Heart left ventricle (tissue), 16 donors: ENCODE results near the gene MTSS2. TPM values are rescaled to one million over a fixed set of nuclear protein-coding genes. Genes with fewer than 3 reads are reported as not detected.

Experiments
- ATAC-seq, 4 donors: fragments of 200-7000 bp; cut with Tn5 transposase; one replicate each; pipeline ENCODE4 v1.9.1; 2020 to 2022; ENCODE audit warnings: moderate library complexity in 4 of 4, mild to moderate bottlenecking in 3 of 4, moderate number of reproducible peaks in 1 of 4
- DNase-seq, 5 donors: peaks; one replicate each; pipeline ENCODE4 v3.0.0-alpha.2; 2020
- H3K27ac ChIP-seq, 12 donors: fragments of 200-600 bp; sonication (generic) in 4 of 12; one replicate each; pipeline versions ENCODE4 v1.5.0 to v1.8.0; 2016 to 2022; ENCODE audit warnings: mild to moderate bottlenecking in 2 of 12
- H3K27me3 ChIP-seq, 9 donors: fragments of 200-600 bp; sonication (generic) in 2 of 9; one replicate each; pipeline versions ENCODE4 v1.5.1 to v1.8.0; 2016 to 2022; ENCODE audit warnings: mild to moderate bottlenecking in 3 of 9
- H3K36me3 ChIP-seq, 9 donors: fragments of 200-600 bp; sonication (generic) in 2 of 9; one replicate each; pipeline versions ENCODE4 v1.5.0 to v1.8.0; 2018 to 2022; ENCODE audit warnings: mild to moderate bottlenecking in 2 of 9
- H3K4me1 ChIP-seq, 12 donors: fragments of 200-600 bp; sonication (generic) in 4 of 12; one replicate each; pipeline versions ENCODE4 v1.5.0 to v1.8.0; 2016 to 2022; ENCODE audit warnings: mild to moderate bottlenecking in 3 of 12
- H3K4me3 ChIP-seq, 12 donors: fragments of 200-600 bp; sonication (generic) in 4 of 12; one replicate each; pipeline versions ENCODE4 v1.5.0 to v1.8.0; 2017 to 2022; ENCODE audit warnings: mild to moderate bottlenecking in 9 of 12, moderate library complexity in 4 of 12
- H3K9me3 ChIP-seq, 12 donors: fragments of 200-600 bp; sonication (generic) in 4 of 12; one replicate each; pipeline versions ENCODE4 v1.5.0 to v1.8.0; 2016 to 2022; ENCODE audit warnings: mild to moderate bottlenecking in 1 of 12
- CTCF ChIP-seq, 12 donors: fragments of 200-600 bp; sonication (generic) in 4 of 12; IDR thresholded peaks; one replicate each; pipeline versions ENCODE4 v1.5.0 to v1.8.0; 2018 to 2022; ENCODE audit warnings: antibody characterized with exemption in 12 of 12, mild to moderate bottlenecking in 5 of 12
- POLR2A ChIP-seq, 2 donors: fragments of 450-650 bp; IDR thresholded peaks; one replicate each; pipeline ENCODE4 v1.6.1; 2017; ENCODE audit warnings: antibody characterized with exemption in 2 of 2, mild to moderate bottlenecking in 2 of 2, moderate library complexity in 2 of 2
- WGBS, 4 donors: extraction: QIAGEN DNeasy Blood & Tissue Kit in 2 of 4; methylation state at CpG; one replicate each; pipeline versions ENCODE4 v1.1.5 to v1.1.7; 2013 to 2018; 5-methylcytosine and 5-hydroxymethylcytosine counted together
- intact Hi-C, 10 donors: fragments of 100-400 bp; cut with DNase I; formaldehyde crosslinking; loops; one replicate each; pipeline versions ENCODE4 v1.11.1 to v1.14.2; 2022
- polyA plus RNA-seq, 2 donors: library from polyadenylated mRNA; stranded (reverse); fragments of 200-250 nt; gene quantifications; one replicate each; pipeline ENCODE4 v1.2.3, GENCODE V29; 2013
- total RNA-seq, 9 donors: library from RNA; depleted of rRNA in 2 of 9; stranded (reverse); fragments of >200 nt in 2 of 9; fragmentation: NEBNext Ultra II Directional in 3 of 9; extraction: Animal tissue kit (Norgen Biotek cat#: 25700) in 3 of 9; gene quantifications; one replicate each; pipeline versions ENCODE4 v1.1.0 to v1.2.4, GENCODE V29; 2016 to 2023
- donor health status: ischemic (EF 13 %, LVEDD 7.1; RV severe dilation, severe dysfunction).
- donor health status: healthy with polysubstance abuse.
- donor health status: DM: no; HTN: yes; CAD: no.
- donor health status: DM: no; HTN: no; CAD: no.
- donor health status: ischemic (EF 25% LVEDD 6.9; RV normal size, moderate dysfunction).
- donor health status: ischemic (EF 25% LVEDD 5.7; RV mildly dilated, moderate dysfunction).
- donor health status: healthy.
- donor health status: DM: yes; HTN: yes; CAD: no.
- donor health status: ischemic (EF 35%, LVEDD 5.7; RV mildly dilated, moderate dysfunction).
- donor health status: nonischemic (EF 11% LVEDD 7.7; RV severe dilation, severe dysfunction).
- donor health status: DM: yes; HTN: yes; CAD: no.
- donor health status: PGD.
- donor health status: ischemic (EF 29% LVEDD 5.4; RV normal size, mild dysfunction).
- donor health status: nonischemic (EF 23%, LVEDD 6.1; RV moderate dilation, normal function).

Gene MTSS2
- total and polyA plus RNA-seq, 11 donors, result 51.9 to 97.1 (median 72.2) TPM

- no peak for ATAC-seq
- Histone ChIP-seq H3K36me3 (peaks cover 0 to 8% (median 2%) of the 10 kb centered on the region in 9 donors), H3K27me3 (no peaks in the 10 kb centered on the region), H3K4me3 (no peak overlapping the region), H3K9me3 (no peaks in the 10 kb centered on the region), H3K27ac (no peak overlapping the region), H3K4me1 (peaks cover 0 to 20% (median 11%) of the 10 kb centered on the region in 12 donors)
- DNase-seq, result no peak
- TF ChIP-seq CTCF (IDR thresholded peaks at IDR 0.05) (no peak), POLR2A (IDR thresholded peaks at IDR 0.05) (no peak)
- intact Hi-C loops, result loop anchor here in 8 of 10 donors (10.0 kb wide), 5 partner anchors 123 to 323 kb away; partner anchors contain the start of gene DDX19A (in 1 of the 8)
- 85 to 91% (median 87%) methylated on average over 7 of the region's 7 CpGs for WGBS, 4 donors
These were observed 27.9 kb downstream of the MTSS2 start for GRCh38 chr16:70657956-70658355.

DNA sequence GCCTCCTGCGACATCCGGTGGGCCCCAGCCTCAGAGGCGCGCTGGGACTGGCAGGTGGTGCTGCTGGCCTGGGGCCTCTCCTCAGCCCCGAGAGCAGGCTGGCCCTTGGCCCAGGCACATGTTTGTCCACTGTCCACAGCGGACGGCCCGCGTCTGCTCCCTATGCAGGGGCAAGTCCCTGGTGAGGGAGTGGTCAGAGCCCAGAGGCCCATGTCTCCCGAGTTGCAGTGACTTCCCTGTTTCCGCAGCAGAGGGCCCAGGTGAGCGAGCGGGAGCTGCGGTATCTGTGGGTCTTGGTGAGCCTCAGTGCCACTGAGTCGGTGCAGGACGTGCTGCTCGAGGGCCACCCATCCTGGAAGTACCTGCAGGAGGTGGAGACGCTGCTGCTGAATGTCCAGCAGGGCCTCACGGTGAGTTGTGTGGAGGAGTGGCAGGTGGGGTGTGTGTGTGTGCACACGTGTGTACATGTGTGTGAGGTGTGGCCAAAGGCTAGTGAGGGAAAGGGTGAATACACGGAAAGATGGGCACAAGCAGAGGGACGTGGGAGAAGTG lies 29.1 kb downstream of the MTSS2 start:
- DNase-seq (no peak), ATAC-seq (no peak)
- H3K9me3 ChIP-seq, result no peaks in the 10 kb centered on the region
- H3K27ac ChIP-seq, result no peak overlapping the region
- WGBS, 4 donors, result 76 to 85% (median 79%) methylated on average over 16 to 22 of the region's 22 CpGs
- peaks cover 0 to 8% (median 5%) of the 10 kb centered on the region in 12 donors for H3K4me1 ChIP-seq
- intact Hi-C loops, result loop anchor here in 8 of 10 donors (10.0 kb wide), 5 partner anchors 122 to 322 kb away; partner anchors contain the start of gene DDX19A (in 1 of the 8)
- H3K27me3 ChIP-seq, result no peaks in the 10 kb centered on the region
- no peak overlapping the region for H3K4me3 ChIP-seq
- TF ChIP-seq POLR2A (IDR thresholded peaks at IDR 0.05) (no peak), CTCF (IDR thresholded peaks at IDR 0.05) (no peak)
- peaks cover 0 to 6% (median 0%) of the 10 kb centered on the region in 9 donors for H3K36me3 ChIP-seq

DNA sequence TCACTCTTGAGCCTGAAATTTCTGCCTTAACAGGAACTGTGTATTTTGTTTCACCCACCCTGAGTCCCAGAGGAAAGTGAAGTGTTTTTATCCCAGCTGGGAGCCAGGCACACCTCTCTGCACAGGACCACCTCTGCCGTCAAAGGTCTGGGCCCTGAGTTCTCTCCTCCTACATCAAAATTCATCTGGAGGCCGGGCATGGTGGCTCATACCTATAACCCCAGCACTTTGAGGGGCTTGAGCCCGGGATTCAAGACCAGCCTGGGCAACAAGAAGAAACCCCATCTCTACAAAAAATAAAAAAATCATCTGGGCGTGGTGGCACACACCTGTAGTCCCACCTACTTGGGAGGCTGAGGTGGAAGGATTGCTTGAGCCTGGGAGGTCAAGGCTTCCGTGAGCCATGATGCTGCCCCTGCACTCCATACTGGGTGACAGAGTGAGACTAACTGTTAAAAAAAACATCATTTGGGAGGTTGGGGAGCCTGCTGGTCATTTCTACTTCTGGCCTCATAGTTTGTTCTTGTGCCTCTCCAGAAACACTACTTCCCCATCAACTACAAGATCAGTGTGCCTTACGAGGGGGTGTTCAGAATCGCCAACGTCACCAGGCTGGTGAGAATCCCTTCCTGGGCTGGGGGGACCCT lies 29.7 kb downstream of the MTSS2 start:
- peaks cover 0 to 8% (median 5%) of the 10 kb centered on the region in 12 donors for H3K4me1 ChIP-seq
- 88 to 94% (median 90%) methylated on average over 8 of the region's 8 CpGs for WGBS, 4 donors
- no peak for ATAC-seq
- peaks cover 0 to 6% (median 0%) of the 10 kb centered on the region in 9 donors for H3K36me3 ChIP-seq
- TF ChIP-seq CTCF (IDR thresholded peaks at IDR 0.05), result no peak
- TF ChIP-seq POLR2A (IDR thresholded peaks at IDR 0.05), result no peak
- H3K4me3 ChIP-seq, result no peak overlapping the region
- intact Hi-C loops, result loop anchor here in 8 of 10 donors (10.0 kb wide), 5 partner anchors 121 to 321 kb away; partner anchors contain the start of gene DDX19A (in 1 of the 8)
- no peaks in the 10 kb centered on the region for H3K27me3 ChIP-seq
- H3K27ac ChIP-seq, result no peak overlapping the region
- DNase-seq, result no peak
- H3K9me3 ChIP-seq, result no peaks in the 10 kb centered on the region
